Stimulated activated CD8-positive, alpha-beta memory T cell treated with anti-CD3 and anti-CD28 coated beads, Interleukin-7, amount 100 ng/mL, for 48 hours (primary cell): ENCODE measurements around the gene RNF166.

Experiments used
- DNase-seq, 2 donors: peaks; one replicate each; pipeline ENCODE4 v3.0.0-alpha.2; 2020; ENCODE audit warnings: low read depth in 1 of 2; ENCODE audit errors: extremely low read depth in 1 of 2

RNF166 gene, protein sequence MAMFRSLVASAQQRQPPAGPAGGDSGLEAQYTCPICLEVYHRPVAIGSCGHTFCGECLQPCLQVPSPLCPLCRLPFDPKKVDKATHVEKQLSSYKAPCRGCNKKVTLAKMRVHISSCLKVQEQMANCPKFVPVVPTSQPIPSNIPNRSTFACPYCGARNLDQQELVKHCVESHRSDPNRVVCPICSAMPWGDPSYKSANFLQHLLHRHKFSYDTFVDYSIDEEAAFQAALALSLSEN

DNA sequence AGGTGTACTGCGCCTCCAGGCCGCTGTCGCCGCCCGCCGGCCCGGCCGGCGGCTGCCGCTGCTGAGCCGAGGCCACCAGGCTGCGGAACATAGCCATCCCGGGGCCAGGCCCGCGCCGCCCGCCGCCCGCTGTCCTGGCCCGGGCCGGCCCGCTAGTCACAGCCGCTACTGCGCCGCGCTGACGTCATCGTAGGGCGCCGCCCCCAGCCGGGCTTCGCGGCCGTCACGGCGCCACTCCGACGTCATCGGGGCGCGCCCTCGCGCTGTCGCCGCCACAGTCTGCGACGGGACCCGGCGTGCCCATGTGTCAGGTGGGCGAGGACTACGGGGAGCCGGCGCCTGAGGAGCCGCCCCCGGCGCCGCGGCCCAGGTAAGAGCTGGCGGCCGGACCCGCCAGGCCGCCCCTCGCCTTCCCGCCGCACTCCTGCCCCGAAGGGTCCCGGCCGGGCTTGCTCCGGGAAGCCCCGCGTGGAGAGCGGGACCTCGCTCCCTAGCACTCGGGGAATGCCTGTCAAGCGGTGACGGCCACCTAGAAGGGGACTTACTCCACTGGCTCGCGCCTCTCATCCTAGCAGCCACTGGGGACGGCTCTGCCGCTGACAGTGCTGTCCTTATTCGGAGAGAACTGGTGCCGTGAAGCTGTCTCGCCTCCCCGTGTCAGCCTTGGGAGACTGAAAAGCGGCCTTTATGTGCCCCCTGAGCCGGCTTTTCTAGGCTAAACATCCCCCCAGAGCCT, at the start of gene RNF166, which contains the start of gene CTU2:
Gene RNF166, minus strand, starts transcription at position 180 of the 736 bp plus-strand sequence. Its CDS starts 83 bp downstream, at position 97.
Gene CTU2, plus strand, starts transcription at position 275 of the 736 bp plus-strand sequence. Its CDS starts 28 bp downstream, at position 303.
- DNase-seq: peak; percentile 85 to 89

- no peak for DNase-seq
These were observed 48.9 kb upstream of the RNF166 start for GRCh38 chr16:88754912-88755744.

DNA sequence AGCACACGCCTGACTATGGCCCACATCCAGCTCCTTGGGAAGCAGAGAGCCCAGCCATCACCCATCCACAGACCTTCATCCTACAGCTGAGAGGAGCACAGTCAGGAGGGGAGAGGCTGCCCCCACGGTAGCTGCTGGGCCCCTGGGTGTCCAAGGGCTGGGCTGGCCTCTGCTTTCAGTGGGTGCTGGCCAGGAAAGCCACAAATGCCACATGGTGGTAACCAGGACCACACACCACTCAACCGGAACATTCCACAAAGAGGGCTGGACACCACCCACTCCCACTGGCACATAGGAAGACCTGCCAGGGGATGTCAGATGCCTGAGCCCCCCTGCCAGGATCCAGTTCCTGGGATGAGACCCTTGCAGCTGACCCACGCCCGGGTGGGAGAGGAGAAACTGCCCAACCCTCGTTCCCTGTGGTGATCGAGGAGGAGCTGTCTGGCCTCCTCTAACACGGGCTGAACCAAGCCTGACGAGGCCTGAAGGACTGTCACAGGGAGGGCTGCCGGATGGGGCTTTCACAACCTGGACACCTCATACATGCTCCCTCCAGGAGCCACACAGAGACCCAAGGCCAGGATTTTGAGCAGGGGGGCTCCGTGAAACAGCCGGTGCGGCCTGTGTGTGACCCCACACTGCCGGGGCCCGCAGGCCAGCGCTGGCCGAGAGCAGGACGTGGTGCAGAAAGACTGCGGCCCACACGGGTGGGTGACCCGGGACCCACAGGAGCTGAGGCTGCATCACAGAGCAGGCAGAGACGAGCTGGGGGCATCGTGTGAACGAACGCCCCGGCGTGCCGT, 48.1 kb upstream of the RNF166 start:
- no peak for DNase-seq

GRCh38 chr16:88753602-88754001, 47.4 kb upstream of the RNF166 start:
- no peak for DNase-seq

DNA sequence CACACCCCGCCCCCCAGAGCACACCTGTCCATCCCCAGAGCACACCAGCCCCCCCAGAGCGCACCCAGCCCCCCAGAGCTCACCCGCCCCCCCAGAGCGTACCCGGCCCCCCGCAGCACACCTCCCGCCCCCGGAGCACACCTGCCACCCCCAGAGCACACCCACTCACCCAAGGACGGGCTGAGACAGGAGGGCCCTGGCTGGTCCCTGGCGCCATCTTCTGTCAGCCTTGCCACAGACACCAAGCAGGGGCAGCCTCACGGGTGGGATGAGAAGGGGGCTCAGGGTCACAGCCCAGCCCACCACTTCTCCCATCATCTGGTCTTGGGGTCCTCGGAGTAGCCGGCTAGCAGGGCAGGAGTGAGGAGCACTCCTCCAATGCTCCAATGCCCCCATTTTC, 47.0 kb upstream of the RNF166 start:
- DNase-seq: no peak

GRCh38 chr16:88752386-88753002, 46.3 kb upstream of the RNF166 start:
- no peak for DNase-seq

DNA sequence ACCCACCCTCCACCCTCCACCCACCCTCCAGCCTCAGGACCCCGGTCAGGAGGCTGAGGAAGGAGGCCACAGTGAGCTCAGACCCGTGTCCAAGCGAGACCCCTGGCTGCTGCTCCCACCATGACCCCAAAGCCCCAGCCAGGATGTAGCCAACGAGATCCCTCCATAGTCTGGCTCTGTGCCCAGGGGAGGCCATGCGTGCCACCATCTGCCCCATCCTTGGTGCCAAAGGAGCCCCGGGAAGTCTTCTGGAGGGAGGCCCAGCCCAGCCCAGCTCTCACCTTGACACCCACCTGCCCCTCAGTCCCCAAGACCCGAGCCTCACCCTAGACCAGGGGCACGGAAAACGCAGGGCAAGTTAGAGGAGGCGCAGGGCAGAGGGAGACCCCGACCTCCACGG, 44.6 kb upstream of the RNF166 start:
- no peak for DNase-seq

- no peak for DNase-seq
These were observed 43.1 kb upstream of the RNF166 start for GRCh38 chr16:88749358-88749757.

- DNase-seq: no peak
These were observed 42.2 kb upstream of the RNF166 start for GRCh38 chr16:88748364-88748763.

DNA sequence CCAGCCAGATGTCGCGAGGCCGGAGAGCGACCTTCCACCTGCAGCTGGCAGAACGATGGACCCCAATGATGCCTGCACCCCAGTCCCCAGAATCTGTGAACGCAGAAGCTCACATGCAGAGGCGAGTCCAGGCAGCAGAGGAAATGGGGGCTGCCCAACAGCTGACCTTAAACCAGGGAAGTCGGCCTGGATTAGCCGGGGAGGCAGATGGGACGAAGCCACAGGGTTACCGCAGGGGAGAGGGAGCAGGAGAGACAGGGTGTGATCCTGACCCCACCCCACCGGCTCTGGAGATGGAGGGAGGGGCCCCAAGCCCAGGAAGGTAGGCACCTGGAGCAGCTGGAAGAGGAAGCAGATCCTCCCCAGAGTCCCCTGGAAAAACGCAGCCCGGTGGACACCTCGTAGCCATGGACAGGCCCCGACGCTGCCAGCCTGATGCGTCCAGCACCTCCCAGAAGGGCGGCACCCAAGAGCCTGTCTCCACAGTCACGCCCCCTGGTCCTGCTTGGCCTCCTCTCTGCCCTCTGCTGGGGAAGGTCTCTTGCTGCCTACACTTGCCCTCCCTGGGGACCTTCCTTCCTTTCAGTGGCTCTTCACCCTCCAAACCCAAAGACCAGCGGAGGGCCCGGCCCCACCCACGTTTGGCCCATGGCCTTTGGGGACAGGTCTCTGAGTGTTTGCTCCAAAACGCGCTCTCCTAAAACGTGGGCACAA, 41.5 kb upstream of the RNF166 start:
- peak; percentile 19 to 24 for DNase-seq

DNA sequence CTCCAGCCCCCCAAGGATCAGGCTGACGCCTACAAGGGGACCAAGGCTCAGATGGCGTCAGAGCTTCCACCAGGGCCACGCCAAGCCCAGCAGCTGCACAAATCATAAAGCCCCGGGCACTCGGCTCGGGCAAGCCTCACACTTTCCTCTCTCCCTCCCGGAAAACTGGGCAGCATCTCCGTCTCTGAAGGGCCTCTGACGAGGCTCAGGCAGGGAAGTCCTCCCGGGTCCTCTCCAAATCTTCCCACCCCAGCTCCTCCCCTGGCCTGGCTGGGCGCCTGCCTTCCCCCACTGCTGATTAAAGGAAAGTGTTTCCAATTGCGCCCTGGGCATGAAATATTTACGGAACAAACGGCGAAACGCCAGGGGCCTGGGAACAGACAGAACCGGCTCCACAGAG, 40.3 kb upstream of the RNF166 start:
- no peak for DNase-seq

DNA sequence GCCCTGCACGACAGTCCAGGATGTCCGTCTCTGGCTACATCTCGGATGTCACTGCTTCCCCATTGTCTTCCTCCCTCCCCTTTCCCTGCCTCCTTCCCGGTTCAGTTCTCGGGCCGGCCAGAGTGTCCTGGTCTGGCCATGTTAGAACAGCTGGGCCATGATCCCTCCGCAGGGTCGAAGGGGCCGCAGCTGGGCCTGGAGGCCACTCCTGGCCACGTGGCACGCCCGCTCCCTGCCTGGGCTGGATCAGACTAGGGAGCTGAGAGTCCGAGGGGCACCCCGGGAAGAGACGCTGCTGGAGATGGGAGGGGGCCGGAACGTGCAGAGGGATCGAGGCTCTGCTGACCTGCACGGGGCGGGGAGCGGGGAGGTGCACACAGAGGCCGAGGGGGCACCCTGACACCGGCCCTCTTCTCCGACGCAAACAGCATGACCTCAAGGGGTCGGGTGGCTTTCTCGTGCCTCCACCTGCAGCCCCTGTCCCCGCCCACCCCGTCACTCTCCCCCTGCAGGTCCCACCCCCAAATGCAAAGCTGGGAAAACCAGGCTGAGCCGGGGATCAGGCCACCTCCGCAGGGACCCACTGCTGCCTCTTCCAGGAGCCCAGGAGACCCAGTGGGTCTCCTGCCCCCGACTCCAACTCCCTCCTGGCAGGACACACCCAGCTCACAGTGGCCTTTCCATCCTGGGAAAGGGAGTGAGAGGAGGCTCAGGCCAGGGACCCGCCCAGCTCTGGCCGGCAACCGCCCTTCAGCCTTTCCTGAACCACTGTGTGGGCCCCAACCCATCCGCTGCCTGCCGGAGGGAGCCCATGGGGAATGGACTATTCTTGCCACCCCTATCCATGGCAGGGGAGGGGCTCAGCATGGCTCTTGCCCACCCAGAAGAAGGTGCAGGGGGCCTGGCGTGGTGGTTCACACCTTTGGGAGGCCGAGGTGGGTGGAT, 38.6 kb upstream of the RNF166 start:
- DNase-seq: no peak

DNA sequence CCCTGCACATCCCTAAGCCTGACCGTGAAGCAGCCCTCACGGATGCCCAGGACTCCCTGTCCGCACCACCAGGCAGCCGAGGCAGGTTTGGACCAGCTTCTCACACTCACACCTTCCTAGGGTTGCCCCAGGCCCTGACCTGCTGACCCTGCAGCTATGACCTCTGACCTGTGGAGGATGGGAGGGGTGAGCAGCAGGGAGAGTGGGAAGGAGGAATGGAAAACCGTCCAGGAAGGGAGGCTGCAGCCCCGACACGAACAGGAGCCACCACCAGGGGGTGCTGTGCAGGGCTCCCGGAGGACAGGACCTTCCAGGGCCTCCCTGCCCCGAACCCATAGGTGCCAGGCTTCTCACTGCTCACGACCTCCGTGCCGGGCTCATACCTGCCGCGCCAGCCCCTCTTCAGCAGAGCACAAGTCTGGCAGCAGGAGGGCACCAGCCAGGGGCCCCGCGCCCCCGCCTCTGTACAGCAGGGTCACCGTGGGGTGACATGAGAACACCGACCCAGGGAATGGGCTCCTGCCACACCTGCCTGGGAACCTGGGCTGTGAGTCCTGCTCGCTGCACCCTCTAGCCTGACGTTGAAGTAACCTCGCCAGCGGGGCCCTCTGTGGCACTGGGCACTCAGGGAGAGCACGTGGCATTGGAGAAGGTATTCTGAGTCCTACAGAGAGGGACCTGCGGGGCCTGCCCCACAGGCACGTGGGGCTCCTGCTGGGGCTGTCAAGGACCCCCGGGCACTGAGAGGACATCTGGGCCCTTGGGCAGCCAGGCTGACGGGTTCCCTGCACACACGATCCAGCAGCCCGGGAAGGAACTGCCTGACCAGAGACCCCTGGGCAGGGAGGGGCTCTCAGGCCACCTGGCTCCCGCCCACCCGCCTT, 37.7 kb upstream of the RNF166 start:
- peak in 1 of 2 donors; percentile 45 for DNase-seq

GRCh38 chr16:88742896-88743605, 36.8 kb upstream of the RNF166 start:
- no peak for DNase-seq

DNA sequence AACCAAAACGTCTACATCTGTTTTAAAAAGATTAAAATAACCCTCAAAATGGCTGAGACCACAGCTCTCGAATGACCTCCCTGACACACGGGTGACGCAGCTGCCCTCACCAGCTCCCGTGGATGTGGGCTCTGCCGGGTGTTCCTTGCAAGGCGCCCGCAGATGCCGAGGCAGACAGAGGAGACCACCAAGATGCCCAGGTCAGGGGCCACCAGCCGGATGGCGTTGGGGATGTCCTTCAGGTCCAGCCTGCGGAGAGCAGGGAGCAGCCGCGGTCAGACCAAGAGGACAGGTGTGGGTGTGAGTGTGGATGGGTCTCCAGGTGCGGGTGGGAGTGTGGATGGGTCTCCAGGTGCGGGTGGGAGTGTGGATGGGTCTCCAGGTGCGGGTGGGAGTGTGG, 35.2 kb upstream of the RNF166 start:
- no peak for DNase-seq

DNA sequence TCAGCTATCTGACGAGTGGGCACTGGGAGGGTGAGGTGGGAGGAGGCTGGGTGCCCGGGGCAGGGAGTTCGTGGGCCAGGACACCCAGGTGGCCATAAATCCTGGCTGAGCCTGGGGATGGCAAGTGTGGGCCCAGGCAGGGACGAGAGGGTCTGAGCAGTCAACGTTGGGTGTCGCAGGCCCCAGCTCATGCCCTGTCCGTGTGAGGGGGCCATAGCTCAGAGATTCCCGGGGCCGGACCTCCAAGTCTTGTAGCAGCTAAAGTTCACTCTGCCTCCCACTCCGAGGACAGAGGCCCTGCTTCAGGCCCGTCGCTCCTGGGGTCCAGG, 34.5 kb upstream of the RNF166 start:
- DNase-seq: no peak
